ENCODE results near the gene STT3B. TPM values are rescaled to one million over a fixed set of nuclear protein-coding genes. Genes with fewer than 3 reads are reported as not detected.

STT3B gene
- total and polyA plus RNA-seq, 2 of the 13 experiments (the other 11 are each of a cell fraction or from before 2014, with no cell fraction given) = 85.0 to 205 TPM

- TF ChIP-seq, protein P1, sequence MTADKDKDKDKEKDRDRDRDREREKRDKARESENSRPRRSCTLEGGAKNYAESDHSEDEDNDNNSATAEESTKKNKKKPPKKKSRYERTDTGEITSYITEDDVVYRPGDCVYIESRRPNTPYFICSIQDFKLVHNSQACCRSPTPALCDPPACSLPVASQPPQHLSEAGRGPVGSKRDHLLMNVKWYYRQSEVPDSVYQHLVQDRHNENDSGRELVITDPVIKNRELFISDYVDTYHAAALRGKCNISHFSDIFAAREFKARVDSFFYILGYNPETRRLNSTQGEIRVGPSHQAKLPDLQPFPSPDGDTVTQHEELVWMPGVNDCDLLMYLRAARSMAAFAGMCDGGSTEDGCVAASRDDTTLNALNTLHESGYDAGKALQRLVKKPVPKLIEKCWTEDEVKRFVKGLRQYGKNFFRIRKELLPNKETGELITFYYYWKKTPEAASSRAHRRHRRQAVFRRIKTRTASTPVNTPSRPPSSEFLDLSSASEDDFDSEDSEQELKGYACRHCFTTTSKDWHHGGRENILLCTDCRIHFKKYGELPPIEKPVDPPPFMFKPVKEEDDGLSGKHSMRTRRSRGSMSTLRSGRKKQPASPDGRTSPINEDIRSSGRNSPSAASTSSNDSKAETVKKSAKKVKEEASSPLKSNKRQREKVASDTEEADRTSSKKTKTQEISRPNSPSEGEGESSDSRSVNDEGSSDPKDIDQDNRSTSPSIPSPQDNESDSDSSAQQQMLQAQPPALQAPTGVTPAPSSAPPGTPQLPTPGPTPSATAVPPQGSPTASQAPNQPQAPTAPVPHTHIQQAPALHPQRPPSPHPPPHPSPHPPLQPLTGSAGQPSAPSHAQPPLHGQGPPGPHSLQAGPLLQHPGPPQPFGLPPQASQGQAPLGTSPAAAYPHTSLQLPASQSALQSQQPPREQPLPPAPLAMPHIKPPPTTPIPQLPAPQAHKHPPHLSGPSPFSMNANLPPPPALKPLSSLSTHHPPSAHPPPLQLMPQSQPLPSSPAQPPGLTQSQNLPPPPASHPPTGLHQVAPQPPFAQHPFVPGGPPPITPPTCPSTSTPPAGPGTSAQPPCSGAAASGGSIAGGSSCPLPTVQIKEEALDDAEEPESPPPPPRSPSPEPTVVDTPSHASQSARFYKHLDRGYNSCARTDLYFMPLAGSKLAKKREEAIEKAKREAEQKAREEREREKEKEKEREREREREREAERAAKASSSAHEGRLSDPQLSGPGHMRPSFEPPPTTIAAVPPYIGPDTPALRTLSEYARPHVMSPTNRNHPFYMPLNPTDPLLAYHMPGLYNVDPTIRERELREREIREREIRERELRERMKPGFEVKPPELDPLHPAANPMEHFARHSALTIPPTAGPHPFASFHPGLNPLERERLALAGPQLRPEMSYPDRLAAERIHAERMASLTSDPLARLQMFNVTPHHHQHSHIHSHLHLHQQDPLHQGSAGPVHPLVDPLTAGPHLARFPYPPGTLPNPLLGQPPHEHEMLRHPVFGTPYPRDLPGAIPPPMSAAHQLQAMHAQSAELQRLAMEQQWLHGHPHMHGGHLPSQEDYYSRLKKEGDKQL (CRISPR knock-in tag; IDR thresholded peaks at IDR 0.05; ENCODE audit: low read depth) = no peak
- peak; percentile 30; the same call in 1 of the 2 replicates for TF ChIP-seq ZNF720 (CRISPR knock-in tag; IDR thresholded peaks at IDR 0.05)
- TF ChIP-seq MATR3 (CRISPR knock-in tag; IDR thresholded peaks at IDR 0.05) = no peak
- TF ChIP-seq NFE2L1 (CRISPR knock-in tag; IDR thresholded peaks at IDR 0.05; ENCODE audit: borderline replicate concordance) = no peak
- no peak for TF ChIP-seq SIN3B (IDR thresholded peaks at IDR 0.05; ENCODE audit: low read length)
- no peak for TF ChIP-seq ZNF501 (CRISPR knock-in tag; IDR thresholded peaks at IDR 0.05)
- TF ChIP-seq CERS6 (CRISPR knock-in tag; IDR thresholded peaks at IDR 0.05) = no peak
- TF ChIP-seq ZNF740 (CRISPR knock-in tag; IDR thresholded peaks at IDR 0.05) = no peak
- TF ChIP-seq, protein P2, sequence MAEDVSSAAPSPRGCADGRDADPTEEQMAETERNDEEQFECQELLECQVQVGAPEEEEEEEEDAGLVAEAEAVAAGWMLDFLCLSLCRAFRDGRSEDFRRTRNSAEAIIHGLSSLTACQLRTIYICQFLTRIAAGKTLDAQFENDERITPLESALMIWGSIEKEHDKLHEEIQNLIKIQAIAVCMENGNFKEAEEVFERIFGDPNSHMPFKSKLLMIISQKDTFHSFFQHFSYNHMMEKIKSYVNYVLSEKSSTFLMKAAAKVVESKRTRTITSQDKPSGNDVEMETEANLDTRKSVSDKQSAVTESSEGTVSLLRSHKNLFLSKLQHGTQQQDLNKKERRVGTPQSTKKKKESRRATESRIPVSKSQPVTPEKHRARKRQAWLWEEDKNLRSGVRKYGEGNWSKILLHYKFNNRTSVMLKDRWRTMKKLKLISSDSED (CRISPR knock-in tag; IDR thresholded peaks at IDR 0.05) = no peak
- TF ChIP-seq ZNF24 (IDR thresholded peaks at IDR 0.05) = no peak
- TF ChIP-seq MED1 (CRISPR knock-in tag; IDR thresholded peaks at IDR 0.05) = 0 out of 2 replicates have a peak, but pooled peaks have one; percentile 1
- no peak for TF ChIP-seq ZFAT (CRISPR knock-in tag; conservative IDR thresholded peaks at IDR 0.05)
- TF ChIP-seq, protein P3, sequence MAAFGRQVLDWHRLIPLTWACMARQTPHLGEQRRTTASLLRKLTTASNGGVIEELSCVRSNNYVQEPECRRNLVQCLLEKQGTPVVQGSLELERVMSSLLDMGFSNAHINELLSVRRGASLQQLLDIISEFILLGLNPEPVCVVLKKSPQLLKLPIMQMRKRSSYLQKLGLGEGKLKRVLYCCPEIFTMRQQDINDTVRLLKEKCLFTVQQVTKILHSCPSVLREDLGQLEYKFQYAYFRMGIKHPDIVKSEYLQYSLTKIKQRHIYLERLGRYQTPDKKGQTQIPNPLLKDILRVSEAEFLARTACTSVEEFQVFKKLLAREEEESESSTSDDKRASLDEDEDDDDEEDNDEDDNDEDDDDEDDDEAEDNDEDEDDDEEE (CRISPR knock-in tag; IDR thresholded peaks at IDR 0.05) = no peak; the same call in 1 of the 2 replicates
- TF ChIP-seq GPN1 (CRISPR knock-in tag; IDR thresholded peaks at IDR 0.05; ENCODE audit: borderline replicate concordance) = no peak
- no peak for TF ChIP-seq ZNF781 (CRISPR knock-in tag; IDR thresholded peaks at IDR 0.05; ENCODE audit: borderline replicate concordance, not compliant biosample characterization)
- no peak; the same call in 1 of the 2 replicates for TF ChIP-seq ETV6 (CRISPR knock-in tag; conservative IDR thresholded peaks at IDR 0.05)
- 0 out of 2 replicates have a peak, but pooled peaks have one; percentile 5 for TF ChIP-seq ZKSCAN8 (CRISPR knock-in tag; IDR thresholded peaks at IDR 0.05; ENCODE audit: borderline replicate concordance)
- no peak for TF ChIP-seq ZNF615 (CRISPR knock-in tag; IDR thresholded peaks at IDR 0.05; ENCODE audit: borderline replicate concordance)
- TF ChIP-seq ZNF839 (CRISPR knock-in tag; IDR thresholded peaks at IDR 0.05; ENCODE audit: borderline replicate concordance) = no peak
- TF ChIP-seq ERF (CRISPR knock-in tag; IDR thresholded peaks at IDR 0.05) = peak; percentile 73
- no peak for TF ChIP-seq ZZZ3 (CRISPR knock-in tag; IDR thresholded peaks at IDR 0.05; ENCODE audit: borderline replicate concordance)
- TF ChIP-seq ADNP (CRISPR knock-in tag; IDR thresholded peaks at IDR 0.05) = no peak
- no peak for TF ChIP-seq KDM6A (CRISPR knock-in tag; IDR thresholded peaks at IDR 0.05; ENCODE audit: low read depth)
Measured at GRCh38 chr3:31532587-31533168, at the start of gene STT3B (continued).
